Endothelial cell (in vitro differentiated cells): ENCODE data around the gene CTSF. TPM values are rescaled to one million over a fixed set of nuclear protein-coding genes. Genes with fewer than 3 reads are reported as not detected.

ENCODE experiments used
- DNase-seq: peaks from one replicate; pipeline ENCODE4 v3.0.0; 2021; ENCODE audit warnings: low spot score
- H3K27ac Mint-ChIP-seq: one replicate; pipeline ENCODE4 v1.8.0; 2021; ENCODE audit warnings: mixed read lengths, inconsistent platforms; ENCODE audit not compliant: unreplicated experiment
- H3K27me3 Mint-ChIP-seq: one replicate; pipeline ENCODE4 v1.8.0; 2021; ENCODE audit warnings: mild to moderate bottlenecking, moderate library complexity, mixed read lengths, inconsistent platforms; ENCODE audit not compliant: unreplicated experiment
- H3K36me3 Mint-ChIP-seq: one replicate; pipeline ENCODE4 v1.8.0; 2021; ENCODE audit warnings: mild to moderate bottlenecking, low read depth, mixed read lengths, inconsistent platforms; ENCODE audit not compliant: unreplicated experiment
- H3K4me1 Mint-ChIP-seq: one replicate; pipeline ENCODE4 v1.8.0; 2021; ENCODE audit warnings: mild to moderate bottlenecking, mixed read lengths, inconsistent platforms; ENCODE audit not compliant: unreplicated experiment
- H3K4me3 Mint-ChIP-seq: one replicate; pipeline ENCODE4 v1.8.0; 2021; ENCODE audit warnings: mild to moderate bottlenecking, mixed read lengths, inconsistent platforms; ENCODE audit not compliant: unreplicated experiment
- H3K9me3 Mint-ChIP-seq: one replicate; pipeline ENCODE4 v1.8.0; 2021; ENCODE audit warnings: mixed read lengths, inconsistent platforms; ENCODE audit not compliant: unreplicated experiment
- total RNA-seq: library from RNA; stranded (reverse); fragmentation: NEBNext Ultra II Directional; extraction: Animal tissue kit (Norgen Biotek cat#: 25700); gene quantifications from one replicate; pipeline ENCODE4 v1.2.1, GENCODE V29; 2021; ENCODE audit not compliant: unreplicated experiment
- TF ChIP-seq, protein P1 (sequence below): fragments of 200-600 bp; sonication (generic); IDR thresholded peaks from one replicate; pipeline ENCODE4 v1.5.0; 2021; ENCODE audit warnings: antibody characterized with exemption; ENCODE audit not compliant: unreplicated experiment

CTSF gene
- total RNA-seq, 1 donor from 2014 or later: 9.2 TPM

DNA sequence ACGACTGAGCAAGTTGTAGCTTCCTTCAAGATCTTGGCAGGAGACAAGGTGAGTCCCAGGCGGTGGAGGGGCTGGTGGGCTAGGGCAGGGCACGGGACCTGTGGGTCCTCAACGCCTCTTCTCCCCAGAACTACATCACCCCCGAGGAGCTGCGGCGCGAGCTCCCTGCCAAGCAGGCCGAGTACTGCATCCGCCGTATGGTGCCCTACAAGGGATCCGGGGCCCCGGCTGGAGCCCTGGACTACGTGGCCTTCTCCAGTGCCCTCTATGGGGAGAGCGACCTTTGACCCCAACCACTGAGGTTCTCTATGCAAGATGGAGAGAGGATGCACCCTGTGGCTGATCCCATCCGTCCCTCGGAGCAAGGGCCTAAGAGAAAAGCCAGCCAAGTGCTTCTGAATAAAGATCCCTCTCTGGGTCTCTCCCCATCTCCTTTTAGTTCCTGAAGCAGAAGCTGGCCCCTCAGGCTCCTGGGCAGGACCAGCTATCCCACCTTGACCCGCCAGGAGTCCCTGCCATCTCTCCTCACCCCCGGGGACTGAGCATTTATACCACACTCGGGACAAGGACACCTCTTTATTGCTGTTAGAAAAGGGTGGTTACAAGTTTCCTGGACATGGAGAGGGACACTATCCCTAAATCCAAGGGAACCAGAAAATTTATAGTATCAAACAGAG, 5.4 kb downstream of the CTSF start:
- Mint-ChIP-seq H3K4me3 (no peak overlapping the region), H3K27ac (no peak overlapping the region), H3K4me1 (no peaks in the 10 kb centered on the region), H3K36me3 (no peaks in the 10 kb centered on the region), H3K27me3 (peaks cover 4% of the 10 kb centered on the region), H3K9me3 (no peaks in the 10 kb centered on the region)
- TF ChIP-seq, protein P1, sequence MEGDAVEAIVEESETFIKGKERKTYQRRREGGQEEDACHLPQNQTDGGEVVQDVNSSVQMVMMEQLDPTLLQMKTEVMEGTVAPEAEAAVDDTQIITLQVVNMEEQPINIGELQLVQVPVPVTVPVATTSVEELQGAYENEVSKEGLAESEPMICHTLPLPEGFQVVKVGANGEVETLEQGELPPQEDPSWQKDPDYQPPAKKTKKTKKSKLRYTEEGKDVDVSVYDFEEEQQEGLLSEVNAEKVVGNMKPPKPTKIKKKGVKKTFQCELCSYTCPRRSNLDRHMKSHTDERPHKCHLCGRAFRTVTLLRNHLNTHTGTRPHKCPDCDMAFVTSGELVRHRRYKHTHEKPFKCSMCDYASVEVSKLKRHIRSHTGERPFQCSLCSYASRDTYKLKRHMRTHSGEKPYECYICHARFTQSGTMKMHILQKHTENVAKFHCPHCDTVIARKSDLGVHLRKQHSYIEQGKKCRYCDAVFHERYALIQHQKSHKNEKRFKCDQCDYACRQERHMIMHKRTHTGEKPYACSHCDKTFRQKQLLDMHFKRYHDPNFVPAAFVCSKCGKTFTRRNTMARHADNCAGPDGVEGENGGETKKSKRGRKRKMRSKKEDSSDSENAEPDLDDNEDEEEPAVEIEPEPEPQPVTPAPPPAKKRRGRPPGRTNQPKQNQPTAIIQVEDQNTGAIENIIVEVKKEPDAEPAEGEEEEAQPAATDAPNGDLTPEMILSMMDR: no peak
- DNase-seq: no peak

DNA sequence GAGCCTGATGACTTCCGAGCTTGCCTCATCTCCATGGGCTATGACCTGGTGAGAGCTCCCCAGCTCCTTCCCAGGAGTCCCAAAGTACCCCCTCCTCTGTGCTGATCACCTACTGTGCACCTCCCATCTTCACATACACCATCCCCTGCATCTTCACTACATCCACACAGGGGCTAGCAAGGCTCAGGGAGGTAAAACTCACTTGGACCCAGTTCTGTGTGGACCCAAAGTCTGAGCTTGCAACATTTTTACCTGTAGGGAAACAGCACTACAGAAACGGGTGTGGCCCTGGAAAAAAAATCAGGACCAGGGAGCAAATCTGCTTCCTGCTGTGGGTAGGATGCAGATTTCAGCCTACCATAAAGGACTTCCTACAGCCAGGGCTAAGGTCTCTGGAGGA, 6.1 kb downstream of the CTSF start:
- TF ChIP-seq, protein P1: no peak
- Mint-ChIP-seq H3K36me3 (no peaks in the 10 kb centered on the region), H3K27me3 (peaks cover 5% of the 10 kb centered on the region)

DNA sequence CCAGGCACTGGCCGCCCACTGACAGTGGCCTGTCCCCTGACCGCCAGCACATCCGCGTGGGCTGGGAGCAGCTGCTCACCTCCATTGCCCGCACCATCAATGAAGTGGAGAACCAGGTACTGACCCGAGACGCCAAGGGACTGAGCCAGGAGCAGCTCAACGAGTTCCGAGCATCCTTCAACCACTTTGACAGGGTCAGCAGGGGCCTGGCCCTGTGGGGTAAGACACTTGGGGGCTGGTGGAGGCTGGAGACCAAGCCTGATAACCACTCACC, 6.5 kb downstream of the CTSF start:
- Mint-ChIP-seq H3K27me3 (peaks cover 7% of the 10 kb centered on the region), H3K4me1 (no peaks in the 10 kb centered on the region), H3K36me3 (no peaks in the 10 kb centered on the region), H3K9me3 (no peaks in the 10 kb centered on the region), H3K4me3 (no peak overlapping the region), H3K27ac (no peak overlapping the region)
- DNase-seq: no peak
- TF ChIP-seq, protein P1: no peak

More for the DNA sequence above, 6.1 kb downstream of the CTSF start:
- Mint-ChIP-seq H3K27ac (no peak overlapping the region), H3K9me3 (no peaks in the 10 kb centered on the region), H3K4me1 (no peaks in the 10 kb centered on the region), H3K4me3 (no peak overlapping the region)
- no peak for DNase-seq

DNA sequence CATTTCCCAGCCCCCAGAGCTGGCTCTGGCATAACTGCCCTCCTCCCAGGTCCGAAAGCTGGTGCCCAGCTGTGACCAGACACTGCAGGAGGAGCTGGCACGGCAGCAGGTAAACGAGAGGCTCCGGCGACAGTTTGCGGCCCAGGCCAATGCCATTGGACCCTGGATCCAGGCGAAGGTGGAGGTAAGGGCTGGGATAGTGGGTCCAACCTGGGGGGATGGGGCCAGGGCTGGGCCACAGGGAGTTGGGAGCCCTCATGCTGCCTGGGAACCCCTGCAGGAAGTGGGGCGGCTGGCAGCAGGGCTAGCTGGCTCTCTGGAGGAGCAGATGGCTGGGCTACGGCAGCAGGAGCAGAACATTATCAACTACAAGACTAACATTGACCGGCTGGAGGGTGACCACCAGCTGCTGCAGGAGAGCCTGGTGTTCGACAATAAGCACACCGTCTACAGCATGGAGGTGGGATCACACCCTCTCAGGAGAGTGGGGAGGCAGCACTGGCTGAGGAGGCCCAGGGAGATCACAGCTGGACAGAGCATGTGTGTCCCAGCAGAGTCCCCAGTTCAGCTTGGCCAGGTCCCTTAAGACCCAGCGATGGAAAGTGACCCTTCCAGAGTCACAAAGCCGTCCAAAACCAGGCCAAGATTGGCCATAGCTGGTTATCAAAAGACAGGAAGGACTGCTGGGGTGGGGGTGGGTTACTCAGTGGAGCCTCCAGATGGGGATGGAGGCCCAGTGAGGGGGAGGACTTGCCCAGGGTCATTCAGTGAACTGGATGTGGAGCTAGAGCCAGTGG, 7.0 kb downstream of the CTSF start:
- no peak overlapping the region for H3K4me3 Mint-ChIP-seq
- DNase-seq: no peak
- no peaks in the 10 kb centered on the region for H3K9me3 Mint-ChIP-seq
- no peak overlapping the region for H3K27ac Mint-ChIP-seq
- H3K27me3 Mint-ChIP-seq: peaks cover 7% of the 10 kb centered on the region
- H3K36me3 Mint-ChIP-seq: no peaks in the 10 kb centered on the region
- no peaks in the 10 kb centered on the region for H3K4me1 Mint-ChIP-seq
- TF ChIP-seq, protein P1: no peak

DNA sequence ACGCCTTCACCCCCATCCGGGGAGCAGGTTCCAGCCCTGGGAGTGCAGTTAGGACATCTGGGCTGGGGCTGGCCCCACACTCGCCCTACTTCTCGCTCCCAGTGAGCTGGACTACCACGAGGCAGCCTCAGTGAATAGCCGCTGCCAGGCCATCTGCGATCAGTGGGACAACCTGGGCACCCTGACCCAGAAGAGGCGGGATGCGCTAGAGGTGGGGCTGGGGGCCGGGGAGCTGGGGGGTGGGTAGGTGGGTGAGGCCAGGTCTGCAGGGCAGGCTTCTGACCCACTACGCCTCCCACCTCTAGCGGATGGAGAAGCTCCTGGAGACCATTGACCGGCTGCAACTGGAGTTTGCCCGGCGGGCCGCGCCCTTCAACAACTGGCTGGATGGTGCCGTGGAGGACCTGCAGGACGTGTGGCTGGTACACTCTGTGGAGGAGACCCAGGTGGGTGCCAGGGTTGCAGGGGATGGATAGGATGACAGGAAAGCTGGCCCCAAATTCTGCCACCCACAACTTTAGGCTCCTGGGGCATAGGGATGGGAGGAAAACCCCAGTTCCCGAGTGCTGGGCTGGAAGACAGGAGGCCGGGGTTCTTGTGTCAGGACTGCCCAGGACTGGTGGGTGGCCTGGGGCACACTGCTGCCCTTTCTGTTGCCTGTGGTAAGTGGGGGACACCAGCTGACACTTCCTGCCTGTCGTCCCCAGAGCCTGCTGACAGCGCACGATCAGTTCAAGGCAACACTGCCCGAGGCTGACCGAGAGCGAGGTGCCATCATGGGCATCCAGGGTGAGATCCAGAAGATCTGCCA, 8.3 kb downstream of the CTSF start:
- Mint-ChIP-seq H3K4me1 (no peaks in the 10 kb centered on the region), H3K9me3 (no peaks in the 10 kb centered on the region), H3K4me3 (no peak overlapping the region), H3K27ac (no peak overlapping the region), H3K27me3 (peaks cover 7% of the 10 kb centered on the region), H3K36me3 (no peaks in the 10 kb centered on the region)
- TF ChIP-seq, protein P1: no peak
- no peak for DNase-seq
